H9 (cell line): ENCODE results near the gene OR10H4. TPM values are rescaled to one million over a fixed set of nuclear protein-coding genes. Genes with fewer than 3 reads are reported as not detected.

ENCODE experiments used
- DNase-seq: peaks from one replicate; pipeline ENCODE4 v3.0.0-alpha.2; 2017
- H2AFZ ChIP-seq: one replicate; pipeline ENCODE4 v1.6.1; 2013; ENCODE audit warnings: mild to moderate bottlenecking, low read length, control low read depth, moderate library complexity
- H2AK5ac ChIP-seq: 2 replicates; pipeline ENCODE4 v1.6.1; 2013; ENCODE audit warnings: low read length, control low read depth, mixed read lengths; ENCODE audit not compliant: insufficient read length
- H2BK120ac ChIP-seq: one replicate; pipeline ENCODE4 v1.6.1; 2013; ENCODE audit warnings: low read depth, mild to moderate bottlenecking, low read length, control low read depth, inconsistent platforms; ENCODE audit not compliant: poor library complexity, severe bottlenecking
- H2BK12ac ChIP-seq: 2 replicates; pipeline ENCODE4 v1.6.1; 2013; ENCODE audit warnings: low read length, control low read depth, mixed read lengths, low read depth; ENCODE audit not compliant: insufficient read length
- H2BK15ac ChIP-seq: 2 replicates; pipeline ENCODE4 v1.6.1; 2013; ENCODE audit warnings: low read depth, low read length, control low read depth
- H2BK20ac ChIP-seq: one replicate; pipeline ENCODE4 v1.6.1; 2013; ENCODE audit warnings: low read depth, mild to moderate bottlenecking, low read length, control low read depth, inconsistent platforms; ENCODE audit not compliant: poor library complexity, severe bottlenecking
- H2BK5ac ChIP-seq: 2 replicates; pipeline ENCODE4 v1.6.1; 2013; ENCODE audit warnings: low read length, control low read depth, mixed read lengths; ENCODE audit not compliant: insufficient read length
- H3K14ac ChIP-seq: 2 replicates; pipeline ENCODE4 v1.6.1; 2013; ENCODE audit warnings: low read length, control low read depth; ENCODE audit not compliant: insufficient read depth
- H3K18ac ChIP-seq: 2 replicates; pipeline ENCODE4 v1.6.1; 2013; ENCODE audit warnings: low read depth, mild to moderate bottlenecking, mixed read lengths, low read length, control low read depth; ENCODE audit not compliant: insufficient read length
- H3K23ac ChIP-seq: 2 replicates; pipeline ENCODE4 v1.6.1; 2013; ENCODE audit warnings: low read length, control low read depth, mixed read lengths, low read depth; ENCODE audit not compliant: insufficient read length
- H3K23me2 ChIP-seq: 2 replicates; pipeline ENCODE4 v1.6.1; 2013; ENCODE audit warnings: low read depth, mild to moderate bottlenecking, mixed read lengths, low read length, control low read depth; ENCODE audit not compliant: insufficient read length, poor library complexity, severe bottlenecking
- H3K27ac ChIP-seq: 2 replicates; pipeline ENCODE4 v1.5.1; 2013; ENCODE audit warnings: low read length, control low read depth, mixed read lengths, low read depth; ENCODE audit not compliant: insufficient read length
- H3K27me3 ChIP-seq: 2 replicates; pipeline ENCODE4 v1.6.1; 2013; ENCODE audit warnings: low read length, control low read depth, inconsistent platforms; ENCODE audit not compliant: insufficient read depth
- H3K4ac ChIP-seq: 2 replicates; pipeline ENCODE4 v1.6.1; 2013; ENCODE audit warnings: low read depth, mild to moderate bottlenecking, control low read depth, inconsistent platforms, low read length, moderate library complexity
- H3K4me1 ChIP-seq: 2 replicates; pipeline ENCODE4 v1.6.1; 2013; ENCODE audit warnings: low read length, control low read depth, inconsistent platforms; ENCODE audit not compliant: insufficient read depth
- H3K4me2 ChIP-seq: 2 replicates; pipeline ENCODE4 v1.6.1; 2013; ENCODE audit warnings: low read length, control low read depth, mixed read lengths; ENCODE audit not compliant: insufficient read length, insufficient read depth
- H3K56ac ChIP-seq: 2 replicates; pipeline ENCODE4 v1.6.1; 2013; ENCODE audit warnings: low read depth, mild to moderate bottlenecking, mixed read lengths, low read length, control low read depth; ENCODE audit not compliant: insufficient read length
- H3K79me1 ChIP-seq: 2 replicates; pipeline ENCODE4 v1.6.1; 2013; ENCODE audit warnings: low read depth, mild to moderate bottlenecking, moderate library complexity, low read length, control low read depth, inconsistent platforms; ENCODE audit not compliant: insufficient read depth, poor library complexity, severe bottlenecking
- H3K79me2 ChIP-seq: 2 replicates; pipeline ENCODE4 v1.6.1; 2013; ENCODE audit warnings: low read length, control low read depth, inconsistent platforms; ENCODE audit not compliant: insufficient read depth
- H3K9ac ChIP-seq: 2 replicates; pipeline ENCODE4 v1.6.1; 2013; ENCODE audit warnings: low read length, control low read depth, mixed read lengths; ENCODE audit not compliant: insufficient read length; ENCODE audit errors: extremely low read depth
- H3K9me3 ChIP-seq: one replicate; pipeline ENCODE4 v1.6.1; 2013; ENCODE audit warnings: low read depth, low read length, inconsistent platforms; ENCODE audit not compliant: control insufficient read depth
- H3T11ph ChIP-seq: one replicate; pipeline ENCODE4 v1.6.1; 2013; ENCODE audit warnings: mild to moderate bottlenecking, low read length, control low read depth, inconsistent platforms
- H4K20me1 ChIP-seq: one replicate; pipeline ENCODE4 v1.6.1; 2013; ENCODE audit not compliant: control insufficient read depth, insufficient read length, insufficient read depth
- H4K5ac ChIP-seq: 2 replicates; pipeline ENCODE4 v1.6.1; 2013; ENCODE audit warnings: low read depth, mild to moderate bottlenecking, mixed read lengths, low read length, control low read depth; ENCODE audit not compliant: insufficient read length
- H4K8ac ChIP-seq: replicated peaks from 2 replicates; pipeline ENCODE4 v1.6.1; 2013; ENCODE audit warnings: low read length, control low read depth, mixed read lengths, low read depth; ENCODE audit not compliant: insufficient read length
- H4K91ac ChIP-seq: 2 replicates; pipeline ENCODE4 v1.6.1; 2013; ENCODE audit warnings: low read depth, mild to moderate bottlenecking, moderate library complexity, mixed read lengths, low read length, control low read depth; ENCODE audit not compliant: insufficient read length
- H3K27ac Mint-ChIP-seq, 3 experiments: 2 replicates in 2 of 3; 3 replicates in 1 of 3; pipeline ENCODE4 v1.8.0; 2020 to 2021; ENCODE audit warnings: mixed read lengths in 3 of 3, mild to moderate bottlenecking in 1 of 3, moderate library complexity in 1 of 3
- H3K27me3 Mint-ChIP-seq: 2 replicates; pipeline ENCODE4 v1.8.0; 2021; ENCODE audit warnings: low read depth, mild to moderate bottlenecking, moderate library complexity, mixed read lengths
- H3K36me3 Mint-ChIP-seq, 3 experiments: 2 replicates in 2 of 3; 3 replicates in 1 of 3; pipeline ENCODE4 v1.8.0; 2020 to 2021; ENCODE audit warnings: low read depth in 3 of 3, mixed read lengths in 3 of 3; ENCODE audit not compliant: insufficient read depth in 1 of 3
- H3K4me1 Mint-ChIP-seq, 2 experiments: 2 replicates each; pipeline ENCODE4 v1.8.0; 2020; ENCODE audit warnings: mixed read lengths in 2 of 2
- H3K4me3 Mint-ChIP-seq, 2 experiments: 2 replicates in 1 of 2; 3 replicates in 1 of 2; pipeline ENCODE4 v1.8.0; 2020 to 2021; ENCODE audit warnings: mild to moderate bottlenecking in 2 of 2, mixed read lengths in 2 of 2, moderate library complexity in 1 of 2
- H3K9me3 Mint-ChIP-seq, 2 experiments: 2 replicates in 1 of 2; 3 replicates in 1 of 2; pipeline ENCODE4 v1.8.0; 2020; ENCODE audit warnings: mild to moderate bottlenecking in 2 of 2, mixed read lengths in 2 of 2, moderate library complexity in 1 of 2
- WGBS: extraction: QIAGEN DNeasy Blood & Tissue Kit; methylation state at CpG from one replicate; pipeline ENCODE4 v1.1.7; 2013; ENCODE audit warnings: missing lambda C conversion rate, low lambda C conversion rate, mixed read lengths; ENCODE audit not compliant: insufficient read length; ENCODE audit errors: extremely low coverage; 5-methylcytosine and 5-hydroxymethylcytosine counted together
- total RNA-seq: library from RNA; stranded (reverse); gene quantifications from 2 replicates; pipeline ENCODE4 v1.2.1, GENCODE V29; 2021
- TF ChIP-seq, protein P1 (sequence below): fragments of 200-600 bp; sonication (generic); conservative IDR thresholded peaks from 3 replicates; pipeline ENCODE4 v1.8.0; 2021; ENCODE audit warnings: antibody characterized with exemption, mild to moderate bottlenecking

The OR10H4 gene
- total RNA-seq, 1 experiment from 2014 or later: not detected

- Histone ChIP-seq H3K27ac (no peak overlapping the region), H2BK5ac (no peak overlapping the region), H3K14ac (no peak overlapping the region), H3K4me1 (no peaks in the 10 kb centered on the region), H3K9me3 (peaks cover 78% of the 10 kb centered on the region), H2BK120ac (no peak overlapping the region), H3K23ac (no peak overlapping the region), H2BK15ac (no peak overlapping the region), H4K91ac (no peak overlapping the region), H3K4me2 (no peak overlapping the region), H3K79me1 (no peaks in the 10 kb centered on the region), H3K4ac (no peak overlapping the region), H2AFZ (no peak overlapping the region), H2AK5ac (no peak overlapping the region), H4K8ac (no peak overlapping the region), H3K79me2 (no peaks in the 10 kb centered on the region), H3K18ac (no peak overlapping the region), H4K20me1 (no peaks in the 10 kb centered on the region), H3K23me2 (no peaks in the 10 kb centered on the region), H2BK12ac (no peak overlapping the region), H2BK20ac (no peak overlapping the region), H3K56ac (no peak overlapping the region), H4K5ac (no peak overlapping the region), H3K27me3 (no peaks in the 10 kb centered on the region), H3T11ph (no peak overlapping the region), H3K9ac (no peak overlapping the region)
- Mint-ChIP-seq H3K27me3 (no peaks in the 10 kb centered on the region; the same call in 1 of the 2 replicates), H3K27ac (no peak overlapping the region), H3K4me1 (no peaks in the 10 kb centered on the region), H3K4me3 (no peak overlapping the region), H3K36me3 (peaks cover 0 to 16% (median 7%) of the 10 kb centered on the region in 3 experiments; a peak in 5 of 7 replicates), H3K9me3 (peaks cover 83 to 92% of the 10 kb centered on the region in 2 experiments)
- no CpG with 5 or more reads among the region's 3 CpGs for WGBS
- TF ChIP-seq, protein P1, sequence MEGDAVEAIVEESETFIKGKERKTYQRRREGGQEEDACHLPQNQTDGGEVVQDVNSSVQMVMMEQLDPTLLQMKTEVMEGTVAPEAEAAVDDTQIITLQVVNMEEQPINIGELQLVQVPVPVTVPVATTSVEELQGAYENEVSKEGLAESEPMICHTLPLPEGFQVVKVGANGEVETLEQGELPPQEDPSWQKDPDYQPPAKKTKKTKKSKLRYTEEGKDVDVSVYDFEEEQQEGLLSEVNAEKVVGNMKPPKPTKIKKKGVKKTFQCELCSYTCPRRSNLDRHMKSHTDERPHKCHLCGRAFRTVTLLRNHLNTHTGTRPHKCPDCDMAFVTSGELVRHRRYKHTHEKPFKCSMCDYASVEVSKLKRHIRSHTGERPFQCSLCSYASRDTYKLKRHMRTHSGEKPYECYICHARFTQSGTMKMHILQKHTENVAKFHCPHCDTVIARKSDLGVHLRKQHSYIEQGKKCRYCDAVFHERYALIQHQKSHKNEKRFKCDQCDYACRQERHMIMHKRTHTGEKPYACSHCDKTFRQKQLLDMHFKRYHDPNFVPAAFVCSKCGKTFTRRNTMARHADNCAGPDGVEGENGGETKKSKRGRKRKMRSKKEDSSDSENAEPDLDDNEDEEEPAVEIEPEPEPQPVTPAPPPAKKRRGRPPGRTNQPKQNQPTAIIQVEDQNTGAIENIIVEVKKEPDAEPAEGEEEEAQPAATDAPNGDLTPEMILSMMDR: no peak
- DNase-seq: no peak
Observed at GRCh38 chr19:15989889-15990288, 41.1 kb downstream of the OR10H4 start.
